ENCODE measurements around the gene RMND5B.

DNA sequence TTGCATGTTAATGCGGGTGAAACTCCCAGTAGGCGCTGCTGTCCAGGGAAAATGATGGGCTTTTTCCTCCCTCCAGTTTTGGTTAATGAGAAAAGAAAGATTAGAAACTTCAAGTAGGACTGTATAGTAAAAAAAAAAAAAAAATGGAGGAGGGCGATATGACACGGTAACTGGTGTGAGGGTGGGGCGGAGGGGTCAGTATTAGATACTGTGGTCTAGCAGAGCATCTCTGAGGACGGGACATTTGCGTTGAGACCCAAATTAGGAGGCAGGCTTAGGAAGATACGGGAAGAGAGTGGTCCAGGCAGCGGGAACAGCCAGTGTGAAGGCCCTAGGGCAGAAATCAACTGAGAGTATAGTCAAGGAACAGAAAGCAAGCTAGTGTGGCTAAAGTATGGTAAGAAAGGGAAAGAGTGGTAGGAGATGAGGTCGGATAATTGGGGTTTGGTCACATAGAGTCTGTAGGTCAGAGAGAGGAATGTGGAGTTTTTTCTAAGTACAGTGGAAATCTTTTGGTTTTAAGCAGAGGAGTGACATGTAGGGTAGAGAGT is 707 bp downstream of the RMND5B start:
- TF ChIP-seq CHD2 (IDR thresholded peaks at IDR 0.05; ENCODE audit: borderline replicate concordance, low read depth, low read length) (no peak), SMAD1 (IDR thresholded peaks at IDR 0.05; ENCODE audit: low read depth, partially characterized antibody) (no peak)
- TF ChIP-seq, protein P1, sequence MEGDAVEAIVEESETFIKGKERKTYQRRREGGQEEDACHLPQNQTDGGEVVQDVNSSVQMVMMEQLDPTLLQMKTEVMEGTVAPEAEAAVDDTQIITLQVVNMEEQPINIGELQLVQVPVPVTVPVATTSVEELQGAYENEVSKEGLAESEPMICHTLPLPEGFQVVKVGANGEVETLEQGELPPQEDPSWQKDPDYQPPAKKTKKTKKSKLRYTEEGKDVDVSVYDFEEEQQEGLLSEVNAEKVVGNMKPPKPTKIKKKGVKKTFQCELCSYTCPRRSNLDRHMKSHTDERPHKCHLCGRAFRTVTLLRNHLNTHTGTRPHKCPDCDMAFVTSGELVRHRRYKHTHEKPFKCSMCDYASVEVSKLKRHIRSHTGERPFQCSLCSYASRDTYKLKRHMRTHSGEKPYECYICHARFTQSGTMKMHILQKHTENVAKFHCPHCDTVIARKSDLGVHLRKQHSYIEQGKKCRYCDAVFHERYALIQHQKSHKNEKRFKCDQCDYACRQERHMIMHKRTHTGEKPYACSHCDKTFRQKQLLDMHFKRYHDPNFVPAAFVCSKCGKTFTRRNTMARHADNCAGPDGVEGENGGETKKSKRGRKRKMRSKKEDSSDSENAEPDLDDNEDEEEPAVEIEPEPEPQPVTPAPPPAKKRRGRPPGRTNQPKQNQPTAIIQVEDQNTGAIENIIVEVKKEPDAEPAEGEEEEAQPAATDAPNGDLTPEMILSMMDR (IDR thresholded peaks at IDR 0.05 in 2 of 3, conservative IDR thresholded peaks at IDR 0.05 in 1 of 3; ENCODE audit: control insufficient read depth in 2 of 3, extremely low read depth in 1 of 3, insufficient read depth in 1 of 3, low read depth in 3 of 3, low read length in 3 of 3) = no peak

Data from GM12878 (cell line).